ENCODE measurements around the gene NDE1.

DNA sequence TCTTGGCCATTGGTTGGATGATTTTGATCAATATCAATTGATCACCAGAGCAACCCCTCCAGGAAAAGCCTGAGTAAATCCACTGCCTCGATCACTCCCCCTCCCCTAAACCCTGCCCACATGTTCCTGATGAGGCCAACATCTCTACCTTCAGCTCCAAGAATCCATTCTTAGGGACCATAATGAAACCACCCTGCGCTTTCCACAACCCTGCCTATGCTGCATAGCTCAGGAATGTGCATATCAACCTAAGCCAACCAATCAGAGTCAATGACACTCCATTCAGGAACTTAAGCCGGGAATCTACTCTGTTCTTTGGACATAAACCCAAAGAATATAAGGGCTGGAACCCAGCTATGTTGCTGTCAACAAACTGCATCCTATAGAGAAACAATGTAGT, 120.5 kb downstream of the NDE1 start:
- TF ChIP-seq, protein P1, sequence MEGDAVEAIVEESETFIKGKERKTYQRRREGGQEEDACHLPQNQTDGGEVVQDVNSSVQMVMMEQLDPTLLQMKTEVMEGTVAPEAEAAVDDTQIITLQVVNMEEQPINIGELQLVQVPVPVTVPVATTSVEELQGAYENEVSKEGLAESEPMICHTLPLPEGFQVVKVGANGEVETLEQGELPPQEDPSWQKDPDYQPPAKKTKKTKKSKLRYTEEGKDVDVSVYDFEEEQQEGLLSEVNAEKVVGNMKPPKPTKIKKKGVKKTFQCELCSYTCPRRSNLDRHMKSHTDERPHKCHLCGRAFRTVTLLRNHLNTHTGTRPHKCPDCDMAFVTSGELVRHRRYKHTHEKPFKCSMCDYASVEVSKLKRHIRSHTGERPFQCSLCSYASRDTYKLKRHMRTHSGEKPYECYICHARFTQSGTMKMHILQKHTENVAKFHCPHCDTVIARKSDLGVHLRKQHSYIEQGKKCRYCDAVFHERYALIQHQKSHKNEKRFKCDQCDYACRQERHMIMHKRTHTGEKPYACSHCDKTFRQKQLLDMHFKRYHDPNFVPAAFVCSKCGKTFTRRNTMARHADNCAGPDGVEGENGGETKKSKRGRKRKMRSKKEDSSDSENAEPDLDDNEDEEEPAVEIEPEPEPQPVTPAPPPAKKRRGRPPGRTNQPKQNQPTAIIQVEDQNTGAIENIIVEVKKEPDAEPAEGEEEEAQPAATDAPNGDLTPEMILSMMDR (IDR thresholded peaks at IDR 0.05; ENCODE audit: control extremely low read depth in 1 of 3, insufficient read depth in 1 of 3, low read depth in 1 of 3, low read length in 3 of 3): no peak
- TF ChIP-seq BCL11A (IDR thresholded peaks at IDR 0.05; ENCODE audit: low read depth in 2 of 2, low read length in 2 of 2) (no peak), BACH1 (IDR thresholded peaks at IDR 0.05; ENCODE audit: low read length) (no peak), ZNF274 (IDR thresholded peaks at IDR 0.05; ENCODE audit: borderline replicate concordance, extremely low read depth, low read length) (no peak), POLR2A (IDR thresholded peaks at IDR 0.05; ENCODE audit: control extremely low read depth in 1 of 2, low read depth in 2 of 2, low read length in 2 of 2) (no peak), EZH2 (IDR thresholded peaks at IDR 0.05; ENCODE audit: low read depth, low read length, severe bottlenecking) (no peak)
- TF ChIP-seq, protein P2, sequence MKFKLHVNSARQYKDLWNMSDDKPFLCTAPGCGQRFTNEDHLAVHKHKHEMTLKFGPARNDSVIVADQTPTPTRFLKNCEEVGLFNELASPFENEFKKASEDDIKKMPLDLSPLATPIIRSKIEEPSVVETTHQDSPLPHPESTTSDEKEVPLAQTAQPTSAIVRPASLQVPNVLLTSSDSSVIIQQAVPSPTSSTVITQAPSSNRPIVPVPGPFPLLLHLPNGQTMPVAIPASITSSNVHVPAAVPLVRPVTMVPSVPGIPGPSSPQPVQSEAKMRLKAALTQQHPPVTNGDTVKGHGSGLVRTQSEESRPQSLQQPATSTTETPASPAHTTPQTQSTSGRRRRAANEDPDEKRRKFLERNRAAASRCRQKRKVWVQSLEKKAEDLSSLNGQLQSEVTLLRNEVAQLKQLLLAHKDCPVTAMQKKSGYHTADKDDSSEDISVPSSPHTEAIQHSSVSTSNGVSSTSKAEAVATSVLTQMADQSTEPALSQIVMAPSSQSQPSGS (IDR thresholded peaks at IDR 0.05; ENCODE audit: low read length): no peak

All from H1 (cell line).